Left forelimb (tissue), 1 donor: Measurements from ENCODE around the gene ZFPM1.

Experiments used
- DNase-seq: peaks from one replicate; pipeline ENCODE4 v3.0.0-alpha.2; 2018; ENCODE audit warnings: low spot score

The ZFPM1 gene

GRCh38 chr16:88417684-88418476 is 35.2 kb upstream of the ZFPM1 start:
- DNase-seq = no peak

- no peak for DNase-seq
These were observed 34.2 kb upstream of the ZFPM1 start for GRCh38 chr16:88418869-88419268.

GRCh38 chr16:88419790-88420189 is 33.3 kb upstream of the ZFPM1 start:
- no peak for DNase-seq

- DNase-seq = no peak
These were observed 32.6 kb upstream of the ZFPM1 start for GRCh38 chr16:88420496-88420895.

- no peak for DNase-seq
These were observed 31.8 kb upstream of the ZFPM1 start for GRCh38 chr16:88421301-88421700.

- no peak for DNase-seq
These were observed 31.1 kb upstream of the ZFPM1 start for GRCh38 chr16:88421871-88422433.

GRCh38 chr16:88422733-88423447 is 30.2 kb upstream of the ZFPM1 start:
- no peak for DNase-seq

GRCh38 chr16:88423448-88423850 is 29.6 kb upstream of the ZFPM1 start:
- DNase-seq = no peak

GRCh38 chr16:88424587-88425235 is 28.4 kb upstream of the ZFPM1 start:
- DNase-seq = no peak

- DNase-seq = no peak
These were observed 27.1 kb upstream of the ZFPM1 start for GRCh38 chr16:88426018-88426417.

GRCh38 chr16:88427376-88427775 is 25.7 kb upstream of the ZFPM1 start:
- no peak for DNase-seq

- DNase-seq = no peak
These were observed 24.9 kb upstream of the ZFPM1 start for GRCh38 chr16:88428156-88428555.

GRCh38 chr16:88428616-88429386 is 24.3 kb upstream of the ZFPM1 start:
- no peak for DNase-seq

- DNase-seq = no peak
These were observed 23.5 kb upstream of the ZFPM1 start for GRCh38 chr16:88429387-88430184.

- no peak for DNase-seq
These were observed 22.9 kb upstream of the ZFPM1 start for GRCh38 chr16:88430185-88430523.

GRCh38 chr16:88430524-88431446 is 22.3 kb upstream of the ZFPM1 start:
- DNase-seq = no peak

- no peak for DNase-seq
These were observed 21.4 kb upstream of the ZFPM1 start for GRCh38 chr16:88431651-88432050.

- DNase-seq = no peak
These were observed 20.9 kb upstream of the ZFPM1 start for GRCh38 chr16:88432174-88432573.

GRCh38 chr16:88432753-88433152 is 20.3 kb upstream of the ZFPM1 start:
- DNase-seq = no peak
